Vagina (tissue), 2 donors: ENCODE results near the gene CELF1.

Experiments
- CTCF ChIP-seq, 3 experiments: fragments of 450-650 bp in 2 of 3; fragments of 200-600 bp in 1 of 3; sonication (generic) in 1 of 3; IDR thresholded peaks; one replicate each; pipeline ENCODE4 v1.5.1; 2017 to 2019; ENCODE audit warnings: antibody characterized with exemption in 3 of 3, mild to moderate bottlenecking in 2 of 3, moderate library complexity in 2 of 3
- POLR2A ChIP-seq, 2 donors: fragments of 450-650 bp; IDR thresholded peaks; one replicate each; pipeline ENCODE4 v1.6.1; 2017; ENCODE audit warnings: antibody characterized with exemption in 2 of 2, mild to moderate bottlenecking in 2 of 2, moderate library complexity in 2 of 2
- POLR2AphosphoS5 ChIP-seq, 2 donors: sonication (generic); formaldehyde crosslinking; IDR thresholded peaks; one replicate each; pipeline ENCODE4 v1.9.0; 2017; ENCODE audit warnings: antibody characterized with exemption in 2 of 2, mild to moderate bottlenecking in 2 of 2, low read depth in 1 of 2; ENCODE audit not compliant: insufficient read depth in 1 of 2

DNA sequence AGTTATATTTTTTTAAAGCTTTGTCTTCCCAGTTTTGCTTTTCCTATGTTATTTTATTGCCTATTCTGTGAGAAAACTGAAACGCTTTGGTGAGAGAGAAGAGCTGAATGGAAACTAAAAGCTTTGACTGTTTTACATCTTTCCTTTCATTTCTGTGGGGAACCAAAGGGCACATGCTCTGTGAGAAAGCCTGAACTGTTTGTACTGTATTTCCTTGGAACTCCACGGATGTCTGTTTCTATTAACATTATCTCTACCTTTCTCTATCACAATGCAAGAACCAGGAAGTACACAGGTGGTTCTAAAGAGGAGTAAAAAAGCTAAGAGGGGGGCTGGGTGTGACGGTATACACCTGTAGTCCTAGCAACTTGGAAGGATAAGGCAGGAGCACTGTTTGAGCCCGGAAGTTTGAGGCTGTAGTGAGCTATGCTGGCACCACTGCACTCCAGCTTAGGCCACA lies 43.8 kb downstream of the CELF1 start:
- TF ChIP-seq CTCF (IDR thresholded peaks at IDR 0.05), result no peak
- no peak for TF ChIP-seq POLR2A (IDR thresholded peaks at IDR 0.05)
- no peak for TF ChIP-seq POLR2AphosphoS5 (IDR thresholded peaks at IDR 0.05; ENCODE audit: insufficient read depth in 1 of 2, low read depth in 1 of 2)
